ENCODE data around the gene UBN2. TPM values are rescaled to one million over a fixed set of nuclear protein-coding genes. Genes with fewer than 3 reads are reported as not detected.

The UBN2 gene
- total RNA-seq, 4 donors from 2014 or later = 5.3 to 12.8 (median 9.0) TPM

DNA sequence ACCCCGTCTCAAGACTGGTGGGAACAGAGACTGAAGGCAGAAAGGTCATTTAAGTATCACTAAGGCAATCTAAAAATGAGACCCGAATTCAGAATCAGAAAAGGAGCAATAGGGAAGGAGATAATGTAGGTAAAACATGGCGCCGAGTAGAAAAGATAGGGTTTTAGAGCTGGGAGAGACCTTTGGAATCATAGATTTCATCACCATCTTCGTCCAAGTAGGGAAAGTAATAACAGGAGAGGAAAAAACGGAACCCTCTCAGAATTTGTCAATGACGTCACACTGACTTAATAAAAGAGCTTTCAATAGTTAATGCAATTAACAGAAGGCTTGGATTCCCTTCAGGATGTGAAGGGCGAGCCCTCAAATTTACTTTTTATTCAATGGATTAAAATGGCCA is 1.0 kb upstream of the UBN2 start:
- peak overlapping the region in 1 of 4 donors; percentile 97 for H3K27ac ChIP-seq
- DNase-seq = no peak
- H3K9me3 ChIP-seq = no peaks in the 10 kb centered on the region
- peaks cover 0 to 7% (median 0%) of the 10 kb centered on the region in 4 donors for H3K27me3 ChIP-seq
- no peaks in the 10 kb centered on the region for H3K36me3 ChIP-seq
- H3K4me1 ChIP-seq = peaks cover 0 to 35% (median 15%) of the 10 kb centered on the region in 3 donors
- WGBS, 2 donors = 76 to 82% methylated on average over 8 of the region's 8 CpGs
- intact Hi-C loops (cut with DNase I) = no loop called here
- TF ChIP-seq POLR2A (IDR thresholded peaks at IDR 0.05) (no peak), CTCF (IDR thresholded peaks at IDR 0.05) (no peak)
- peak overlapping the region in 3 of 4 donors; percentile 89 to 99 (median 96) for H3K4me3 ChIP-seq

- TF ChIP-seq POLR2A (IDR thresholded peaks at IDR 0.05) = no peak
- TF ChIP-seq CTCF (IDR thresholded peaks at IDR 0.05) = no peak
- no peaks in the 10 kb centered on the region for H3K36me3 ChIP-seq
- H3K27ac ChIP-seq = peak overlapping the region; percentile 95 to 97 (median 96)
- intact Hi-C loops (cut with DNase I) = no loop called here
- H3K27me3 ChIP-seq = peaks cover 0 to 3% (median 0%) of the 10 kb centered on the region in 4 donors
- no peaks in the 10 kb centered on the region for H3K9me3 ChIP-seq
- peak overlapping the region; percentile 89 to 99 (median 97) for H3K4me3 ChIP-seq
- no peak for DNase-seq
- 1 to 6% methylated on average over 5 to 10 of the region's 12 CpGs for WGBS, 2 donors
- H3K4me1 ChIP-seq = peaks cover 0 to 39% (median 15%) of the 10 kb centered on the region in 3 donors
Observed at GRCh38 chr7:139230484-139230773, 608 bp upstream of the UBN2 start.

DNA sequence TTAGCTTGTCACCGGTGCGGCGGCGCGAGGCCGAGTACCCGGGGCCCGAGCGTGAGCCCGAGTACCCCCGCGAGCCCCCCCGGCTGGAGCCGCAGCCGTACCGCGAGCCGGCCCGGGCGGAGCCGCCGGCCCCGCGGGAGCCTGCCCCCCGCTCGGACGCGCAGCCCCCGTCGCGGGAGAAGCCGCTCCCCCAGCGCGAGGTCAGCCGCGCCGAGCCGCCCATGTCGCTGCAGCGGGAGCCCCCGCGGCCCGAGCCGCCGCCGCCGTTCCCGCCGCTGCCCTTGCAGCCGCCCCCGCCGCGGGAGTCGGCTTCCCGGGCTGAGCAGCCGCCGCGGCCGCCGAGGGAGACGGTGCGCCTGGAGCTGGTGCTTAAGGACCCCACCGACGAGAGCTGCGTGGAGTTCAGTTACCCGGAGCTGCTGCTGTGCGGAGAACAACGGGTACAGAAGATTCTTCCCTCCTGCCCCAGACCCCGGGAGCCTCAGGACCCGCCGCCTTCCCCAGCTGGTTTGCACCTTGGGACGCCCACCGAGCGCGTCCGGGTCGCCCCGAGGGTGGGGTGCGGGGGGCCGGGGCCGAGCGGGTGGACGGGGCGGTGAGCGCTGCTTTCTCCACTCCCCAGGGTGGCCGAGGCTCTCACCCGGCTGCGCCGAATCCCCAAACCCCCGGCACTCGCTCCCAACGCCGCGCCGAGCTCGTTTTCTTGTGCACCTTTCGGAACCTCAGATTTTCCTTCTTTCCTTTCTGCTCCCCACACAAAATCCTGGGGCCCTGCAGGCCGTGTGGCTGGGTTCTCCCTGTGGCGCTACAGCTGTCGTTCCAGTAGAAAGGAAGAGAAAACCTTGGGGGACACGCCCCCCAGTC is 708 bp downstream of the UBN2 start:
- Histone ChIP-seq H3K9me3 (no peaks in the 10 kb centered on the region), H3K27me3 (no peaks in the 10 kb centered on the region), H3K4me1 (peaks cover 0 to 39% (median 15%) of the 10 kb centered on the region in 3 donors), H3K27ac (peak overlapping the region; percentile 95 to 97 (median 96)), H3K36me3 (no peaks in the 10 kb centered on the region), H3K4me3 (peak overlapping the region; percentile 89 to 99 (median 97))
- DNase-seq = no peak
- WGBS, 2 donors = 0 to 1% methylated on average over 9 to 40 of the region's 101 CpGs
- TF ChIP-seq POLR2A (IDR thresholded peaks at IDR 0.05) (no peak), CTCF (IDR thresholded peaks at IDR 0.05) (peak in 1 of 6 experiments; percentile 6)
- intact Hi-C loops (cut with DNase I) = no loop called here

DNA sequence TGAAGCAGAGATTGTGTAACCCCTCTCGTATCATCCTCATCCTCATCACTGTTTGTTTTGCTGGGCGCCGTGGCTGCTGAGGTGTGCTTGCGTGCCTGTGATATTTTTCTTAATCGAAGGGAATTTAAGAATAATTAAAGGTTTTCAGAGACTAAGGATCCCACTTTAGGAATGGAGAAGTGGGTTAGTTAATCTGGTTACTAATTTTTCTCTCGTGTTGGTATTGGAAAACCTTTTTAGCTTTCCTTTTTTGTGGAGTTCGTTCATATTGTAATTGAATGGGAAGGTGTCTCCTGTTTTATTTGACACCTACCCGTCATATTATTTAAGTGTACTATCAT is 1.3 kb downstream of the UBN2 start:
- intact Hi-C loops (cut with DNase I) = no loop called here
- TF ChIP-seq CTCF (IDR thresholded peaks at IDR 0.05) (no peak), POLR2A (IDR thresholded peaks at IDR 0.05) (no peak)
- peak overlapping the region; percentile 89 to 99 (median 97) for H3K4me3 ChIP-seq
- H3K4me1 ChIP-seq = peaks cover 0 to 39% (median 15%) of the 10 kb centered on the region in 3 donors
- H3K36me3 ChIP-seq = peaks cover 0 to 5% (median 0%) of the 10 kb centered on the region in 3 donors
- 6% methylated on average over 8 of the region's 8 CpGs for WGBS, 2 donors
- no peaks in the 10 kb centered on the region for H3K9me3 ChIP-seq
- DNase-seq = no peak
- peak overlapping the region in 3 of 4 donors; percentile 95 to 97 (median 95) for H3K27ac ChIP-seq
- H3K27me3 ChIP-seq = no peaks in the 10 kb centered on the region

- Histone ChIP-seq H3K9me3 (no peaks in the 10 kb centered on the region), H3K27ac (no peak overlapping the region), H3K4me3 (peak overlapping the region in 3 of 4 donors; percentile 89 to 99 (median 96)), H3K4me1 (peaks cover 0 to 39% (median 15%) of the 10 kb centered on the region in 3 donors), H3K36me3 (peaks cover 0 to 10% (median 0%) of the 10 kb centered on the region in 3 donors), H3K27me3 (no peaks in the 10 kb centered on the region)
- intact Hi-C loops (cut with DNase I) = no loop called here
- no peak for TF ChIP-seq CTCF (IDR thresholded peaks at IDR 0.05)
- no peak for TF ChIP-seq POLR2A (IDR thresholded peaks at IDR 0.05)
- DNase-seq = no peak
- WGBS, 2 donors = 32 to 36% methylated on average over 2 of the region's 2 CpGs
Observed at GRCh38 chr7:139232904-139233303, 1.9 kb downstream of the UBN2 start.

Measured in esophagus squamous epithelium (tissue), 5 donors.